SU-DHL-6 (cell line): ENCODE measurements around the gene GATAD2B.

Experiments used
- EZH2phosphoT487 ChIP-seq: fragments of 200-600 bp; sonication (generic), shearing (Covaris generic); conservative IDR thresholded peaks from 2 replicates; pipeline ENCODE4 v1.6.1; 2018; ENCODE audit warnings: mild to moderate bottlenecking, antibody characterized with exemption, low read length, moderate library complexity, mixed read lengths
- TF ChIP-seq, protein P1 (sequence below): fragments of 200-600 bp; sonication (generic); IDR thresholded peaks from one replicate; pipeline ENCODE4 v1.5.1; 2017; ENCODE audit warnings: antibody characterized with exemption, mild to moderate bottlenecking, low read length, moderate library complexity; ENCODE audit not compliant: insufficient read depth, poor library complexity, severe bottlenecking

DNA sequence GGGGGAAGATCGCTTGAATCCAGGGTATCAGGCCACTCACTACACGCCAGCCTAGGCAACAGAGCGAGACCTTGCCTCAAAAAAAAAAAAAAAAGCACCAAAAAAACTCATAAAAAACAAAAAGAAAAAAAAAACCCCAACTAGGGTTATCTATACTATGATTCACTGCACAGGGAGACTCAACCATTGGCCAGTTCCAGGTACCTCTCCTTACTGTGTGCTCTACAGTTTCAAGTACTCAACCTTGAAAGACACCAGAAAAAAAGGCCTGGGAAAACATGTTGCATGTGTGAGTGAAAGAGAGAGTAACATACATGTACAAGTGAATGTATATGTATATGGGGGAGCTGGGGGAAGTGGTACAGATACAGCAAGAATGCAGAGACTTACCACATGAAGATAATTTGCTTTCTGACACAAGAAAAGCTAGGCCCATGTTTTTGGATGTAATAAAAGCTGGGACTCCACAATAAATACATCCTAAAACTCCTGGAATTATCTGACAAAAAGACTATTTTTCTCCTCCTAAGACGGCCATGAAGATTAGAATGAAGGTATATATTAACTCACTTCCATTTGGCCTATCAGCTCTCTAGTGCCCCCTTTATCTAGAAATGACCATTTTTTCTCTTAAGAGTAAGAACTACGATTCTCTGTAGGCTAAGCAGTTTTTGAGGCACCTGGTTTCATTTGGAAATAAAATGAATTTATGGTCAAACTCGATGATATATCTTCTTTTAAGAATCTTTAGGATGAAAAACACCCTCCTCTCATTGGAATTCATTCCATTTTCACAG is 95.4 kb downstream of the GATAD2B start:
- TF ChIP-seq, protein P1, sequence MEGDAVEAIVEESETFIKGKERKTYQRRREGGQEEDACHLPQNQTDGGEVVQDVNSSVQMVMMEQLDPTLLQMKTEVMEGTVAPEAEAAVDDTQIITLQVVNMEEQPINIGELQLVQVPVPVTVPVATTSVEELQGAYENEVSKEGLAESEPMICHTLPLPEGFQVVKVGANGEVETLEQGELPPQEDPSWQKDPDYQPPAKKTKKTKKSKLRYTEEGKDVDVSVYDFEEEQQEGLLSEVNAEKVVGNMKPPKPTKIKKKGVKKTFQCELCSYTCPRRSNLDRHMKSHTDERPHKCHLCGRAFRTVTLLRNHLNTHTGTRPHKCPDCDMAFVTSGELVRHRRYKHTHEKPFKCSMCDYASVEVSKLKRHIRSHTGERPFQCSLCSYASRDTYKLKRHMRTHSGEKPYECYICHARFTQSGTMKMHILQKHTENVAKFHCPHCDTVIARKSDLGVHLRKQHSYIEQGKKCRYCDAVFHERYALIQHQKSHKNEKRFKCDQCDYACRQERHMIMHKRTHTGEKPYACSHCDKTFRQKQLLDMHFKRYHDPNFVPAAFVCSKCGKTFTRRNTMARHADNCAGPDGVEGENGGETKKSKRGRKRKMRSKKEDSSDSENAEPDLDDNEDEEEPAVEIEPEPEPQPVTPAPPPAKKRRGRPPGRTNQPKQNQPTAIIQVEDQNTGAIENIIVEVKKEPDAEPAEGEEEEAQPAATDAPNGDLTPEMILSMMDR: peak; percentile 26
- TF ChIP-seq EZH2phosphoT487: no peak
